ENCODE measurements around the gene SF1. TPM values are rescaled to one million over a fixed set of nuclear protein-coding genes. Genes with fewer than 3 reads are reported as not detected.

SF1 gene
- total RNA-seq, 1 experiment from 2014 or later = 170 TPM

GRCh38 chr11:64805481-64805880, 27.1 kb upstream of the SF1 start:
- Histone ChIP-seq H3K27ac (no peak overlapping the region), H3K4me1 (replicated peaks) (peaks cover 34% of the 10 kb centered on the region), H3K36me3 (peaks cover 60% of the 10 kb centered on the region), H3K4me3 (no peak overlapping the region), H3K9me3 (replicated peaks) (0 out of 2 replicates have a peak, but pooled peaks cover 3% of the 10 kb centered on the region), H3K27me3 (replicated peaks) (no peaks in the 10 kb centered on the region)
- DNase-seq (ENCODE audit: low read depth in 1 of 2, low spot score in 2 of 2) = no peak

GRCh38 chr11:64804346-64805210, 26.2 kb upstream of the SF1 start:
- H3K4me3 ChIP-seq = no peak overlapping the region
- no peak for DNase-seq (ENCODE audit: low read depth in 1 of 2, low spot score in 2 of 2)

GRCh38 chr11:64803846-64804345, 25.6 kb upstream of the SF1 start:
- peak overlapping the region; percentile 49 for H3K4me3 ChIP-seq

More at GRCh38 chr11:64804346-64805210, 26.2 kb upstream of the SF1 start:
- Histone ChIP-seq H3K4me1 (replicated peaks) (peaks cover 31% of the 10 kb centered on the region), H3K27ac (no peak overlapping the region), H3K27me3 (replicated peaks) (no peaks in the 10 kb centered on the region), H3K36me3 (peaks cover 67% of the 10 kb centered on the region), H3K9me3 (replicated peaks) (0 out of 2 replicates have a peak, but pooled peaks cover 3% of the 10 kb centered on the region)

DNA sequence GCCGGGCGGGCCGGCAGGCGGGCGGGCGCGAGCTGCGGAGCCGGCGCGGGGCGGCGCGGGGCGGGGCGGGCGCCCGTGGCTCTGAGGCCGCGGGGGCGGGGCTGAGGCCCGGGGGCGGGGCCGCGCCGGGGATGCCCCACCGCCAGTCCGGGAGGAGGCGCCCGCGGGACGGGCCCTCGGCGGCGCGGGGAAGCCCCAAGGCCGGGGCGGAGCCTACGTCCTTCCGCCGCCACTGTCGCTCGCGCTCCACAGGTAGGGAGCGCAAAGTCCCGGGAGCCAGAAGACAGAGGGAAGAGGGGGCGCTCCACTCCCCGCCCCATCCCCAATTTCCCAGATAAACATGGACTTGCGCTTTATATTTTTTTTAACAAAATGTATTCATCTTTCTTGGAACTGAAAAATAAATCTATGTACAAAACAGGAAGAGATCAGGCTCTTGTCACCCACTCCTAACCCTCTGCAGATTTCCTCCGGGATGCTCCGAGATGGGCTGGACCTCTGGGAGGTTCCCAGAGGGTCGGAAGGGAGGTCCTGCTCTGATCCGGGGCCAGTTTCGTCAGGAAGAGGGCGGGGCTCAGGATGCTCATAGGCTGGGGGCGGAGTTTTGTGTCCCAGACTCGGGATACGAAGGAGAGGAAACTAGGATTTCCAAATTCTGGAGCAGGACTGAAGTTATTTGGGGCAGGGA, 25.0 kb upstream of the SF1 start, which contains the start of gene MAP4K2:
MAP4K2 (minus strand) TSS at position 57 of the 688 bp plus-strand sequence. CDS start 65 bp downstream, outside the sequence.
- Histone ChIP-seq H3K9me3 (replicated peaks) (0 out of 2 replicates have a peak, but pooled peaks cover 3% of the 10 kb centered on the region), H3K36me3 (peaks cover 70% of the 10 kb centered on the region), H3K27me3 (replicated peaks) (no peaks in the 10 kb centered on the region), H3K27ac (peak within 1 kb of the TSS; percentile 38), H3K4me1 (replicated peaks) (peaks cover 27% of the 10 kb centered on the region), H3K4me3 (peak within 1 kb of the TSS; percentile 49)
- DNase-seq (ENCODE audit: low read depth in 1 of 2, low spot score in 2 of 2) = peak; percentile 89 to 96

More at GRCh38 chr11:64803846-64804345, 25.6 kb upstream of the SF1 start:
- DNase-seq (ENCODE audit: low read depth in 1 of 2, low spot score in 2 of 2) = no peak
- Histone ChIP-seq H3K36me3 (peaks cover 67% of the 10 kb centered on the region), H3K27me3 (replicated peaks) (no peaks in the 10 kb centered on the region), H3K9me3 (replicated peaks) (0 out of 2 replicates have a peak, but pooled peaks cover 3% of the 10 kb centered on the region), H3K27ac (no peak overlapping the region; the same call in 1 of the 2 replicates), H3K4me1 (replicated peaks) (peaks cover 27% of the 10 kb centered on the region)

GRCh38 chr11:64802370-64803157, 24.2 kb upstream of the SF1 start:
- Histone ChIP-seq H3K9me3 (replicated peaks) (0 out of 2 replicates have a peak, but pooled peaks cover 3% of the 10 kb centered on the region), H3K36me3 (peaks cover 67% of the 10 kb centered on the region), H3K4me1 (replicated peaks) (peaks cover 27% of the 10 kb centered on the region), H3K27ac (no peak overlapping the region), H3K4me3 (peak overlapping the region; percentile 49), H3K27me3 (replicated peaks) (no peaks in the 10 kb centered on the region)
- DNase-seq (ENCODE audit: low read depth in 1 of 2, low spot score in 2 of 2) = peak in 1 of 2 experiments; percentile 62

DNA sequence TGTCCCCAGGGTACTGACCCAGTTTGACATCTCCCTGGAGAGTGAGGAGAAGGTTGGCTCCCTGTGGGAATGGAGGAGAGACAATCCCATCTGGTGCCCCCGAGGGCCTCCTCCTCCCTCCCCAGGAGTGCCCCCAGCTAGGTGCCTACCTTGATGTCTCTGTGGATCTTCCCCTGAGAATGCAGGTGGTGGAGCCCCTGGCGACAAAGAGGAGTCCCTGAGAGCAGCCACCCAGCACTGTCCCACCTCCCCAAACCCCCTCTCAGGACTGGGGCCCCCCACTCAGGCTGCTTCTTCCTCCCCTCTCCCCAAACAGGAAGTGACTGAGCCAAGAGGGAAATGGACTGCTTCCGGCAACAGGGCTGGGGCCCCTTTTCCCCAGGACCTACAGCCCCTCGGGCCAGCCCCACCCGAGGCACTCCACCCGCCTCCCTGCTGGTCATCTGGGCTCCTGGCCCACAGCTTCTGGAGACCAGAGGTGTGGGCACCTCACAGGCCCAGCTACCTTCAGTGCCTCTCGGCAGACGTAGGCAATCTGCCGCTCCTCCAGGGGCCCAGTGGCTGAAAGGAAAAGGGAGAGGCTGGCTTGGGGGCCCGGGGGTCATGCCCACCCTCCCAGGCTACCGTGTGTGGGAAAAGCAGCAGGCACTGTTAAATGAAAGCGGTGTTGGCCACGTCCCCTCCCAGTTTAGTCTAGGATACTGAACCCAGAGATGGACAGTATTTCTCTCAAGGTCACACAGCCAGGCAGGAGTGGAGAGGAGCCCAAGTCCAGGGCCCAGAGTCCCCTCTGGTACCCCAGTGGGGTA, 23.4 kb upstream of the SF1 start:
- Histone ChIP-seq H3K9me3 (replicated peaks) (0 out of 2 replicates have a peak, but pooled peaks cover 3% of the 10 kb centered on the region), H3K36me3 (peaks cover 65% of the 10 kb centered on the region), H3K27me3 (replicated peaks) (no peaks in the 10 kb centered on the region), H3K27ac (no peak overlapping the region), H3K4me3 (no peak overlapping the region), H3K4me1 (replicated peaks) (peaks cover 27% of the 10 kb centered on the region)
- DNase-seq (ENCODE audit: low read depth in 1 of 2, low spot score in 2 of 2) = no peak

DNA sequence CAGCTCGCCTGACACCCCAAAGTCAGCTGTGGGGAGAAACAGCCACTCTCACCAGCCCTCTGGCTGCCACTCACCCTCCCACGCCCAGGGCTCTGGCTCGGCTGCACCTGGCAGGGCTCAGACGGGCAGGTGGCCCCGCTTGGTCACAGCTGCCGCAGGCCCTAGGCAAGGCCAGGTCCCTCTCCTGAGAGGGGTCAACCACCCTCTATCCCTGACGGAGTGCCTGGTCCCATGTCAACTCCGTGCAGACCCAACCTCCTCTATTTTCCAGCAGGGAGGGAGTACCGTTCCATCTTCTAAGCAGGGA, 22.8 kb upstream of the SF1 start:
- H3K9me3 ChIP-seq (replicated peaks) = 0 out of 2 replicates have a peak, but pooled peaks cover 3% of the 10 kb centered on the region
- peaks cover 27% of the 10 kb centered on the region for H3K4me1 ChIP-seq (replicated peaks)
- H3K27ac ChIP-seq = no peak overlapping the region
- no peaks in the 10 kb centered on the region for H3K27me3 ChIP-seq (replicated peaks)
- H3K4me3 ChIP-seq = no peak overlapping the region
- H3K36me3 ChIP-seq = peaks cover 65% of the 10 kb centered on the region
- DNase-seq (ENCODE audit: low read depth in 1 of 2, low spot score in 2 of 2) = no peak

DNA sequence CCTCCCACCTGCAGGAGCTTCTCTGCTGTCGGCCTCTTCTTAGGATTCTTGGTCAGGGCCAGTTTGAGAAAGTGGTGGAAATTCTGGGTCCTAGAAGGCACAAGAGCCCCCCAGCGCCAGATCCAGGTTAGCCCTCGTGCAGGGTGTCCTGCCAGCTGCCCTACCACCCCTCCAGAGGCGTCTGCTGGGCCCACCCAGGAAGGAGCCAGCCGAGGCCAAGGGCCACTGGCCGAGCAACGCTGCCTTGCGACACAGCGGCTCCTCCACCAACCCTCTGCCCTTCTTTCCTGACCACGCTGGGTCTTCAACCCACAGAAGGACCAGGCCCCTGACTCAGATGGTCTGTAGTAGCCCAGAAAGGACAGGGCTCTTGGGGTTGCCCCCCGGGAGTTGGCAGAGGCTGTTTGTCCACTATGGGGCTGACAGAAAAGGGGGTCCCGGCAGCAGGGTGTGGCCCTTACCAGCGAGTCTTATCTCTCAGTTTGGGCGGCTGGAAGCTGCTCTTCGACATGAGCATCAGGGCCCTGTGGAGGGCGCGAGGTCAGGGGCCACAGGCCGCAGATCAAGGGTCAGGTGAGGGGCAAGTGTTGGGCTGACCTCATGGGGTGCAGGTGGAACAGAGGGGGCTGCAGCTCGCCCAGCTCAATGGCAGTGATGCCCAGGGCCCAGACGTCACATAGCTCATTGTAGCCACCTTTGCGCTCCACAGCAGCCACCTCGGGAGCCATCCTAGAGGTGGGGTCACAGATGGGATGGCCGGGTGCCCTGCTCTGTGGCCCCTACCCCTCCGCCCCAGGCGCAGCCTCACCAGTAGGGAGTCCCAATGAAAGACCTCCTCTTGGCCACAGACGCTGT, 22.2 kb upstream of the SF1 start:
- H3K4me1 ChIP-seq (replicated peaks) = peaks cover 27% of the 10 kb centered on the region
- no peak overlapping the region for H3K27ac ChIP-seq
- H3K9me3 ChIP-seq (replicated peaks) = 0 out of 2 replicates have a peak, but pooled peaks cover 3% of the 10 kb centered on the region
- no peaks in the 10 kb centered on the region for H3K27me3 ChIP-seq (replicated peaks)
- H3K4me3 ChIP-seq = no peak overlapping the region
- DNase-seq (ENCODE audit: low read depth in 1 of 2, low spot score in 2 of 2) = no peak
- H3K36me3 ChIP-seq = peaks cover 65% of the 10 kb centered on the region

DNA sequence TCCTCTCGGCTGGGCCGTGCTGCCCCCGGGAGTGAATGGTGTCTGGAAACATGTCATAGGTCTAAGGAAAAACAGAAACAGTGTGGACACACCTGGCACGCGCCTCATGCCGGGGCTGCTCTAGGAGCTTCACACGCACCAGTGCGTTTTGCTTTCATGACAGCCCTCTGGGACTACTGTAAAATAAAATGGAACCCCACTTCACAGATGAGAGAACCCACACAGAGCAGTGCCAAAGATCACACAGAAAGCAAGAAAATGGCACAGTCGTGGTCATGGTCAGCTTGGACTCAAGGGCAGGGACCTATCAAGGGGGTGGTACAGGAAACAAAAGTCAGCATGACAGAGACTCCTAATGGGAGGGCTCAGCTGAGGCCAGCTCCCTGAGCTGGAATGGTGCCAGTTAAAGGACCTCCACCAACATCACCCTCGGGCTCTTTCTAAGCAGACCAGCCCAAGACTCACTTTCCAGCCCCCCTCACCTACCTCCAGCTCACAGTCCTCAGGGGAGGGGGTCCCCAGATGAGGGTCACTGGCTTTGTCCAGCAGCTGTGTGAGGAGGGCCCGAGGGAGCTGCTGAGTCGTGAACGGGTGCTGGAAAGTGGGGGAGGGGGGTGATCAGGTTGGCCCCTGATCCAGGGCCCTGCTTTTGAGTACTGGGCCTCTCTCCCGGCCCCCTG, 21.4 kb upstream of the SF1 start:
- H3K4me1 ChIP-seq (replicated peaks) = peaks cover 27% of the 10 kb centered on the region
- H3K9me3 ChIP-seq (replicated peaks) = 0 out of 2 replicates have a peak, but pooled peaks cover 3% of the 10 kb centered on the region
- no peak overlapping the region for H3K4me3 ChIP-seq
- DNase-seq (ENCODE audit: low read depth in 1 of 2, low spot score in 2 of 2) = no peak
- H3K36me3 ChIP-seq = peaks cover 58% of the 10 kb centered on the region
- no peak overlapping the region for H3K27ac ChIP-seq
- H3K27me3 ChIP-seq (replicated peaks) = no peaks in the 10 kb centered on the region

DNA sequence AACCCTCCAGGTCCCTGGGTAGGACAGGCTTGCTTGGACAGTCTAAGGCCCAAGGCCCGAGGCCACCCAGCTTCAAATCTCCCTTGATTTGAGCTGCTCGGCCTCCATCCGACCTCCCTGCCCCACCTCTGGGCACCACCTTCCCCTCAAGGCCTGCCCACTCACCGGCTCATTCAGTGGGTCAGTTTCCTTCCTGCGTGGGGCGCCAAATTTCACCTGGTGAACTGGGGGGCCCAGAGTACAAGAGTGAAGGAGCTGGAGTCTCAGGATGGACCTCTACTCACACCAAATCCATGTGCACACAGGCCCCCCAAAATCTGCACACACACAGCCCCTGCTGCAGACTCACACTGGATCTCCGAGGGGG, 20.9 kb upstream of the SF1 start:
- peaks cover 53% of the 10 kb centered on the region for H3K36me3 ChIP-seq
- H3K27me3 ChIP-seq (replicated peaks) = no peaks in the 10 kb centered on the region
- DNase-seq (ENCODE audit: low read depth in 1 of 2, low spot score in 2 of 2) = no peak
- H3K4me1 ChIP-seq (replicated peaks) = peaks cover 25% of the 10 kb centered on the region
- 0 out of 2 replicates have a peak, but pooled peaks cover 3% of the 10 kb centered on the region for H3K9me3 ChIP-seq (replicated peaks)
- no peak overlapping the region for H3K27ac ChIP-seq
- no peak overlapping the region for H3K4me3 ChIP-seq

DNA sequence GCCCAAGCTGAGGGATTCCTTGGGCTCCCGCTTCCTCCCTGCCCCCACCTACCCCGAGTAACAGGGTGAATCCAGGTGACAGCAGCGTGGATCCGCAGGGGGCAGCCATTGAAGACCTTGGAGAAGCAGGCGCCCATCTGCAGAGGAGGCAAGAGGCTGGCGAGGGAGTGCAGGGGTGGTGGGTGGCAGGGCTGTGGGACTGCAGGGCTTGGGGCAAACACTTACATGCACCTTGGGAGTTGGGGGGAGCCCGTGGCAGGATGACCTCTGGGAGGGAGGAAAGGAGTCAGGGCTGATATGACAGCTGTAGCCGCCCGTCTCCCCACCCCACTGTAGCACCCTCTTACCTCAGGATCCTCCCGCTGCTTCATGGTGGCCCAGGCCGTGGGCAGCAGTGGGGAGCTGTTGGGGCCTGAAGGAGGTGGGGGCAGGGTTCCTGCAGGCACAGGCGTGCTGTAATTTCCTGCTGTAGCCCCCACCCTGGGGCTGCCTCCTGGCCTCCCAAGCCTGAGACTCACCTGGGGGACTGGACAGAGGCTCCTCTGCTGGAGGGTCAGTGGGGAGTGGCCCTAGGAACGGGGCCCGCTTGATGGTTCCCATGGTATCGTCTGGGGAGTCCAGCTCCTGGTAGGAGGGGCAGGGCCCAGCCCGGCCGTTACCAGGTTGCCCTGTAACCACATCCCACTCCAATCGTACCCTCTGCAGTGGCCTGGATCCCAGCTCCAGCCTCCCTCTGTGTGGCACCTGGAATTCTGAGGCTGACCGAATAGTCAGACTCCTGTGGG, 18.6 kb upstream of the SF1 start:
- H3K4me3 ChIP-seq = no peak overlapping the region
- DNase-seq (ENCODE audit: low read depth in 1 of 2, low spot score in 2 of 2) = no peak
- no peak overlapping the region for H3K27ac ChIP-seq
- peaks cover 48% of the 10 kb centered on the region for H3K36me3 ChIP-seq
- peaks cover 6% of the 10 kb centered on the region; the same call in 1 of the 2 replicates for H3K4me1 ChIP-seq (replicated peaks)
- H3K9me3 ChIP-seq (replicated peaks) = no peaks in the 10 kb centered on the region
- H3K27me3 ChIP-seq (replicated peaks) = no peaks in the 10 kb centered on the region
